Smooth muscle cell (in vitro differentiated cells): ENCODE data around the gene PDRG1. TPM values are rescaled to one million over a fixed set of nuclear protein-coding genes. Genes with fewer than 3 reads are reported as not detected.
A peak's percentile ranks its signal among the peaks of the same experiment; 100 is the strongest.

Experiments used
- DNase-seq: peaks from one replicate; lab custom pipeline; 2025; ENCODE audit not compliant: unreplicated experiment; lab: John Stamatoyannopoulos, UW
- H2AFZ ChIP-seq: fragments of 200-600 bp; sonication (generic); 2 replicates; pipeline ENCODE4 v1.6.0; 2016; ENCODE audit warnings: antibody characterized with exemption, low read depth, mild to moderate bottlenecking
- H3F3A ChIP-seq: fragments of 200-600 bp; sonication (generic); 2 replicates; pipeline ENCODE4 v1.6.0; 2017; ENCODE audit warnings: antibody characterized with exemption, low read depth
- H3K27ac ChIP-seq: fragments of 200-600 bp; sonication (generic); 2 replicates; pipeline ENCODE4 v1.5.1; 2016; ENCODE audit warnings: low read depth, mild to moderate bottlenecking
- H3K27me3 ChIP-seq: fragments of 200-600 bp; sonication (generic); 2 replicates; pipeline ENCODE4 v1.6.1; 2016; ENCODE audit warnings: low read depth, mild to moderate bottlenecking
- H3K36me3 ChIP-seq: fragments of 200-600 bp; sonication (generic); 2 replicates; pipeline ENCODE4 v1.5.1; 2016; ENCODE audit warnings: low read depth
- H3K4me1 ChIP-seq: fragments of 200-600 bp; sonication (generic); 2 replicates; pipeline ENCODE4 v1.5.1; 2016; ENCODE audit warnings: low read depth
- H3K4me2 ChIP-seq: fragments of 200-600 bp; sonication (generic); 2 replicates; pipeline ENCODE4 v1.6.0; 2016; ENCODE audit warnings: mild to moderate bottlenecking
- H3K4me3 ChIP-seq: fragments of 200-600 bp; sonication (generic); 2 replicates; pipeline ENCODE4 v1.5.1; 2016; ENCODE audit warnings: mild to moderate bottlenecking
- H3K79me2 ChIP-seq: fragments of 200-600 bp; sonication (generic); 2 replicates; pipeline ENCODE4 v1.6.0; 2016; ENCODE audit warnings: low read depth, mild to moderate bottlenecking
- H3K9ac ChIP-seq: fragments of 200-600 bp; sonication (generic); 2 replicates; pipeline ENCODE4 v1.6.0; 2016; ENCODE audit warnings: low read depth
- H3K9me3 ChIP-seq: fragments of 200-600 bp; sonication (generic); replicated peaks from 2 replicates; pipeline ENCODE4 v1.5.1; 2016; ENCODE audit warnings: low read depth
- H4K20me1 ChIP-seq: fragments of 200-600 bp; sonication (generic); 2 replicates; pipeline ENCODE4 v1.6.0; 2016; ENCODE audit warnings: low read depth
- WGBS: methylation state at CpG from one replicate; pipeline ENCODE4 v1.1.7; 2016; ENCODE audit warnings: low lambda C conversion rate; 5-methylcytosine and 5-hydroxymethylcytosine counted together
- polyA plus RNA-seq: library from polyadenylated mRNA; unstranded; fragments of >200 nt; fragmentation: Nextera tagmentation; extraction: Ambion mirVana; gene quantifications from 2 replicates; pipeline ENCODE4 v1.2.1, GENCODE V29; 2016
- total RNA-seq: library from RNA; depleted of rRNA; stranded (reverse); fragments of >200 nt; gene quantifications from 2 replicates; pipeline ENCODE4 v1.2.3, GENCODE V29; 2014
- TF ChIP-seq, protein P1 (sequence below): fragments of 200-600 bp; sonication (generic); IDR thresholded peaks from 2 replicates; pipeline ENCODE4 v1.5.1; 2017; ENCODE audit warnings: borderline replicate concordance, mild to moderate bottlenecking, antibody characterized with exemption; ENCODE audit not compliant: insufficient read depth, poor library complexity, severe bottlenecking

PDRG1 gene
- total and polyA plus RNA-seq, 2 experiments from 2014 or later: 8.1 to 30.3 TPM

- Histone ChIP-seq H4K20me1 (no peaks in the 10 kb centered on the region), H3F3A (no peaks in the 10 kb centered on the region), H3K4me1 (peaks cover 7% of the 10 kb centered on the region), H3K9ac (no peak overlapping the region), H3K27ac (no peak overlapping the region), H3K4me3 (peak overlapping the region; percentile 23), H3K79me2 (no peaks in the 10 kb centered on the region), H3K9me3 (no peaks in the 10 kb centered on the region), H3K4me2 (peak overlapping the region; percentile 65), H3K36me3 (no peaks in the 10 kb centered on the region), H2AFZ (no peak overlapping the region), H3K27me3 (peaks cover 77% of the 10 kb centered on the region)
- WGBS: 6% methylated on average over 47 of the region's 57 CpGs
- peak; percentile 75 for DNase-seq
- TF ChIP-seq, protein P1, sequence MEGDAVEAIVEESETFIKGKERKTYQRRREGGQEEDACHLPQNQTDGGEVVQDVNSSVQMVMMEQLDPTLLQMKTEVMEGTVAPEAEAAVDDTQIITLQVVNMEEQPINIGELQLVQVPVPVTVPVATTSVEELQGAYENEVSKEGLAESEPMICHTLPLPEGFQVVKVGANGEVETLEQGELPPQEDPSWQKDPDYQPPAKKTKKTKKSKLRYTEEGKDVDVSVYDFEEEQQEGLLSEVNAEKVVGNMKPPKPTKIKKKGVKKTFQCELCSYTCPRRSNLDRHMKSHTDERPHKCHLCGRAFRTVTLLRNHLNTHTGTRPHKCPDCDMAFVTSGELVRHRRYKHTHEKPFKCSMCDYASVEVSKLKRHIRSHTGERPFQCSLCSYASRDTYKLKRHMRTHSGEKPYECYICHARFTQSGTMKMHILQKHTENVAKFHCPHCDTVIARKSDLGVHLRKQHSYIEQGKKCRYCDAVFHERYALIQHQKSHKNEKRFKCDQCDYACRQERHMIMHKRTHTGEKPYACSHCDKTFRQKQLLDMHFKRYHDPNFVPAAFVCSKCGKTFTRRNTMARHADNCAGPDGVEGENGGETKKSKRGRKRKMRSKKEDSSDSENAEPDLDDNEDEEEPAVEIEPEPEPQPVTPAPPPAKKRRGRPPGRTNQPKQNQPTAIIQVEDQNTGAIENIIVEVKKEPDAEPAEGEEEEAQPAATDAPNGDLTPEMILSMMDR: no peak
These were observed 16.7 kb upstream of the PDRG1 start for GRCh38 chr20:31968291-31969126.

- Histone ChIP-seq H3K9ac (no peak within 1 kb of the TSS), H3K9me3 (no peaks in the 10 kb centered on the region), H4K20me1 (no peaks in the 10 kb centered on the region), H3K4me1 (peaks cover 7% of the 10 kb centered on the region), H3K27me3 (peaks cover 83% of the 10 kb centered on the region), H3K79me2 (no peaks in the 10 kb centered on the region), H3K27ac (no peak within 1 kb of the TSS), H3K4me2 (peak within 1 kb of the TSS; percentile 67), H3K36me3 (no peaks in the 10 kb centered on the region), H3F3A (no peaks in the 10 kb centered on the region), H2AFZ (no peak within 1 kb of the TSS), H3K4me3 (peak within 1 kb of the TSS; percentile 23)
- TF ChIP-seq, protein P1: no peak
- DNase-seq: no peak
- 1% methylated on average over 12 of the region's 38 CpGs for WGBS
These were observed 16.0 kb upstream of the PDRG1 start, which contains the start of gene XKR7 for GRCh38 chr20:31967830-31968249. Gene XKR7, plus strand, starts transcription at chr20:31968151. Its CDS starts 25 bp downstream, at chr20:31968176.

DNA sequence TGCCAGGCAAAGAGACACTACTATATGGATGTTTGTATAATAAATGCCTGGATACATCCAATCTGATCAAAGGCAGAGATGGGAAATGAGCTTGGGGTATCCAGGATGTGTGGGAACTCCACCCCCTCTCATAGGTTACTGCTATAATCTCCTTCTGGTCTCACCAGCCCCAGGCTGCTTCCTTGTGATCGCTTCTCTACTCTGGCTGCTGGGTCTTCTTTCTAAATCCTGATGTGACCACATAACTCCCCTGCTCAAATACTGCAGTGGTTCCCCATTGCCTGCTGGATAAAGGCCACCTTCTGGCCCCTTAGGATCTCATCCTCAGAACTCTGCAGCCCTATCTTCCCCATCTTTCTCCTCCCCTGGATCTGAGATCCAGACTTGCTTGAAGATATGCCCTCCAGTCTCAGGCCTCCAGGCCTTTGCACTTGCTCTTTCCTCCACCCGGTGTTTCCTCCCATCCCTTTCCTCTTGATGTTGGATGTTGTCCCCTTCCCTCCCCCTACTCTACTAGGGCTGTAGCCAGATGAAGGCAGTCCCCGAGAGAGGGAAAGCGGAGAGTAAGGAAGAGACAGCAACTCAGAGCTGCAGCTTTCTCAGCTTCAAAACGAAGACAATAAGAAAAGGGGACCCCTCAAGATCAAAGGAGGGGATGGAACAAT lies 15.3 kb upstream of the PDRG1 start:
- H2AFZ ChIP-seq: no peak overlapping the region
- peaks cover 2% of the 10 kb centered on the region for H3K4me1 ChIP-seq
- no peaks in the 10 kb centered on the region for H3F3A ChIP-seq

More for the DNA sequence above, 15.3 kb upstream of the PDRG1 start:
- H3K27me3 ChIP-seq: peaks cover 86% of the 10 kb centered on the region
- WGBS: 19% methylated on average over 5 of the region's 5 CpGs
- no peak overlapping the region for H3K9ac ChIP-seq
- no peak for DNase-seq
- no peaks in the 10 kb centered on the region for H3K36me3 ChIP-seq
- no peak overlapping the region for H3K4me2 ChIP-seq
- H3K79me2 ChIP-seq: no peaks in the 10 kb centered on the region
- H4K20me1 ChIP-seq: no peaks in the 10 kb centered on the region
- no peaks in the 10 kb centered on the region for H3K9me3 ChIP-seq
- no peak overlapping the region for H3K27ac ChIP-seq
- no peak overlapping the region for H3K4me3 ChIP-seq
- TF ChIP-seq, protein P1: no peak
